ES-I3 (cell line): ENCODE data around the gene NTM.

ENCODE experiments used
- H3K36me3 ChIP-seq: 2 replicates; pipeline ENCODE4 v1.6.1; 2013; ENCODE audit warnings: mild to moderate bottlenecking, low read length, control low read depth, moderate library complexity; ENCODE audit not compliant: insufficient read depth
- H3K4me1 ChIP-seq: 2 replicates; pipeline ENCODE4 v1.6.1; 2013; ENCODE audit warnings: mild to moderate bottlenecking, control low read depth, low read length; ENCODE audit not compliant: insufficient read depth
- H3K9ac ChIP-seq: 2 replicates; pipeline ENCODE4 v1.6.1; 2013; ENCODE audit warnings: low read depth, mild to moderate bottlenecking, low read length, moderate library complexity
- H3K9me3 ChIP-seq: 2 replicates; pipeline ENCODE4 v1.6.1; 2013; ENCODE audit warnings: mild to moderate bottlenecking, low read length, moderate library complexity; ENCODE audit not compliant: control insufficient read depth, insufficient read depth

Gene NTM

DNA sequence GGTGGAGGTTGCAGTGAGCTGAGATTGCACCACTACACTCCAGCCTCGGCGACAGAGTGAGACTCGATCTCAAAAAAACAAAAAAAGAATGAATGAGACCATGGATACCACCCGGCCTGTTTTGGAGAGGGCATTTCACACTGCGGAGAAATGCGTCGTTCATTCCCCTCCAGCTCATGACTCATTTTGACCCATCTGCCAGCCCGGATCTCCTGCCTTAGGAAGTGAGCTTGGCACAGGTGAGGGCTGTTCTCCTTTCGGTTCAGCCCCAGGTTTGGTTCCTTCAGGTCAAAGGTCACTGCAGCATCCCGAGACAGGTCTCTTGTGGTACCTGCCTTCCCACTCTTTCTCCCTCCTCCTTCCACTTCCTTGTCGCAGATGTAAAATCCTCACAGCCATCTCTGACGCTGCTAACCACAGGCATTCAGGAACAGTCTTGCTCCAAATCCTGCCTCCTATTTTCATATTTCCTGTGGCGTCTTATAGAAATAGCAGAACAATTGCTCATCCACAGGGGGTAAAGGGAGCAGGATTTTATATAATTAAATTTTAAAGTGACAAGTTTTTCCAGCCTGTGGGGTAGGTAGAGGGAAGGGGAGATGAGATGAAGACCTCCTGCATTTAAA is 517.9 kb downstream of the NTM start:
- Histone ChIP-seq H3K9ac (no peak overlapping the region), H3K9me3 (no peaks in the 10 kb centered on the region), H3K4me1 (peaks cover 29% of the 10 kb centered on the region), H3K36me3 (no peaks in the 10 kb centered on the region)

DNA sequence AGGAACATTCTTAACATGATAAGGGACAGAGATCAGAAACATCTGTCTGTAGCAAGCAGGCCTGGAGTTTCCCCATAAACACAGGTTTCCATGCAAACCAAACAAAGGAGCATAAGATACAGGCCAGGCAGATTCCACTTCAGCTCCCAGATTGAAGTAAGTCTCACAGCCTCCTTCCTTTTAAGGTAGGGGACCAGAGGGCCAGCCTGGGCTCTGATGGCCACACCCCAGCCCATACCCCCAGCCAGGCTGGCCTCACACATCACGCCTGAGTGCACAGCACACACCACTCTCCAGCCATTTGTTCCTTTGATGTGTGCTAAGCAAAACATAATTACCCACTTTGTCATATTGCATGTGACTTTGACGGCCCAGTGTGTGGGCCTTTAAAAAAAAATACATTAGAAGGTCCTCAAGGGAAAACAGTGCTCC is 518.7 kb downstream of the NTM start:
- Histone ChIP-seq H3K36me3 (no peaks in the 10 kb centered on the region), H3K9me3 (no peaks in the 10 kb centered on the region), H3K9ac (no peak overlapping the region)

DNA sequence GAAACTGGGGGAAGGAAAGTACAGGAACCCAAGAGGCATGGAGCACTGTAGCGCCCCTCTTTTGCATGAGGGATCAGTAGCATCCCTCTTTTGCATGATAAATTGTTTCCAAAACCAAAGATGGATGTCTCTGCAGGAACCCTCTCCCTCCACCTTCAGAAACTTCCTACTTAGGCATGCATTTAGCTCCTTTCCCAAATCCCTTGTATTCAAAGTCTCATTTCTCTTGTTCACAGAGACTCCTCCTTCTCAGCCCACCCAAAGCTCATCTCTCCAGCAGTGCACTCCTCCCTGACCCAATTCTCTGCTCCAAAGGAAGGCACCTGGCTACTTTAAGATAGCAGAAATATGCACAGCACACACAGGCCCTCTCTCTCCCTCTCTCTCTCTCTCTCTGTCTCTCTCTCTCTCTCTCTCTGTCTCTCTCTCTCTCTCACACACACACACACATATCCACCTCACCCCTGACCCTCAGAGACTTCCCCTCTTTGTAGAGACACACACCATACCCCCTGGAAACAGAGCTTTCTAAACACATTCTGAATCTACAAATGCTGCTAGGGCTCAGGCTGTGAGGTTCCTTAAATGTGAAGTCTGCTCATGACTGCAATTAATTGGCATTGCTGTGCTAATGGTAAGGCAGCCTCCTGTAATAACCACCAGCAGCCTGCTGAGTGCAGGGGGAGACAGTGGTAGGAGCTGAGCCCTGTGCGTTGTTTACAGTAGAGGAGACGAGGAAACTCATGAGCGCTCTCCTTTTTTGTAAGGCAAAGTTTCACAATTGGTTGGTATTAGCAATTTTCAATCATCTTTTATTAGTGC is 519.6 kb downstream of the NTM start:
- H3K4me1 ChIP-seq = peaks cover 32% of the 10 kb centered on the region
- no peaks in the 10 kb centered on the region for H3K36me3 ChIP-seq
- no peak overlapping the region for H3K9ac ChIP-seq
- no peaks in the 10 kb centered on the region for H3K9me3 ChIP-seq

More for the DNA sequence above, 518.7 kb downstream of the NTM start:
- H3K4me1 ChIP-seq = peaks cover 32% of the 10 kb centered on the region

DNA sequence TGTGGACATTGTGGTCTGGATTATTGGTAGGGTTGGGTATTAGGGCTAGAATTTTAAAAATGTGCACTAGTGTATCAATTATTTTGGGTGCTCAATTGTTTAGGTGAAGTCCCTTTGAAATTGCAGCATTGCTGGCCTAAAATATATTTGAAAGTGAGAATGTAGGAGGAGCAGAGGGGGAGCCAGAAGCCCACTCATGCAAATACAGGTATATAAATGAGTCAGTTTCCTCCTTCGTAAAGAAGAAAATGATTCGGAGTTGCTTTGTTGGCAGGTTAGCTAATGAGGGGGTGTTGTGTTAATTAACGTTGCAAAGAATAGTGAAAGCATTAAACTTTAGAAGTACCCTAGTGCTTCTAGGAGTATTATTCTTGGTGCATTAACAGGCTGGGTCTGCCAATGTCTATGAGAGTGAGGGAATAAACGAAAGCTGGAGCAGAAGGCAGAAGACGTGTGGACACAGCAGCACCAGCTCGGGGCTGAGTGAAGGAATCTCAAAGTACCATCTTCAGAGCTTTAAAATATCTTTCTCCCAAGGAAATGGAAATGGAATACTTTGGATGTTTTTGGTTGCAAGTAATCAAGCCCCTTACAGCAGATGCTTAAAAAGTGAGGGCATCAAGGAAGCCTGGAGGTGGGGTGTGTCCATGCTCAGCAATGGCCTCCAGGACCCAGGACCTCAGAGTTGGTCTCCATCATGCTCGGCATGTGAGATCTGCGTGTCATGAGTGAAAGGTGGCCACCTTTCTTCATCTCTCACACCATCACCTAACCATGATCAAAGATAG is 522.9 kb downstream of the NTM start:
- H3K36me3 ChIP-seq = no peaks in the 10 kb centered on the region
- H3K4me1 ChIP-seq = peaks cover 32% of the 10 kb centered on the region
- H3K9me3 ChIP-seq = no peaks in the 10 kb centered on the region
- H3K9ac ChIP-seq = no peak overlapping the region

DNA sequence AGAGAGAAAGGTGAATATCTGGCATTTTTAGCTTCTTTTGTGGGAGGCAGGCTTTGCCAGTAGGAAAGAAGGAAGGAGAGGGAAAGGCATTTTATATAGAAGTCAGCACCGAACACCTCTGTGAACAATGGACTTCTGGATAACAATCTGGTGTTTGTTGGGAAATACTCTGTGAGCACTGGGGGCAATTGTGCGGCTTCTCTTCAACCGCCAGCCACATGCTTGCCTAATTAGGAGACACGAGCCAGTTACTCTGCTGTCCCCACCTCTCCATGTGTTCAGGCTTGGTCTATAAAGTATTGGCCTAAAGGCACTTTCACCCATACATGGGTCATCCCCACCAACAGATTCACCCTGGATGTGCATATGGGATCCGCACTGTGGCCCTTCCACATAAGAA is 523.6 kb downstream of the NTM start:
- Histone ChIP-seq H3K9me3 (no peaks in the 10 kb centered on the region), H3K36me3 (no peaks in the 10 kb centered on the region), H3K4me1 (peaks cover 28% of the 10 kb centered on the region), H3K9ac (no peak overlapping the region)

DNA sequence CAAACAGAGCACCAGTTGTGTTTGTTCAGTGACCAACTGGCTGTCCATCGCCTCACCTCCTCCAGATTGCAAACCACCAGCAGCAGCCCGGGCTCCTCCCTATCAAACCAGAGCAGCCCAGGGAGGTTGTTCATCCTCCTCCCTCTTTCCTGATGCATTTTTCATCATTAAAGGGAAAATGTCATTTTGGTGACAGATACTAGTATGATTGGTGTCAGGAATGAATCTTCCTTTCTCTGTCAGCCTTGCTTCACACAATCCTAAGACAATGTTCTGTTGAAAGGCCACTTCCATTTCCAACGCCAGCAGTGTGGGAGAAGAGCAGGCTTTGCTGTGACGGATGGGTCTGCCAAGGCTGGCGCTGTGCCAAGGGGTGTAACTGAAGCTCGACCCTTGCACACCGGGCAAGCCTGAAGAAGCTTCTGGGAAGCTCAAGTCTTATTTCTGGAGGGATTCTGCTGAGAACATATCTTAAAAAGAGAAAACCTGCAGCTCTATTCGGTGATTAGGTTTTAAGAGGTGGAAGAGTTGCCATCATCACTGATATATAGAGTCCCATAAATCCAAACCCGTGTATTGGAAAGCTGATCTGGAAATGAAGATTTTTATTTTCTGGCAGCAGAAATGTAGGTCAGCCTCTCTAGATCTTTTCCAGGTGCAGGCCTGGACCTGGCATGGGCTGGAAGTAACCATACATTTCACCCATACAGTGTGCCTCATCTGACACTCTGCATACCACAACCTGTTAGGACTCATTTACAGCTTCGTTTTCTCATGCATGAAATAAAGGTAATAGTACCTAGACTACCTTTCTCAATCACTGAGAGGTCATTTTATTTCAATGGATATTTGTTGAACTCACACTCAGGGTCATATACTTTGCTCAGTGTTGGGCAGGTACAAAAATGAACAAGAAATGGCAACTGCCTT is 524.5 kb downstream of the NTM start:
- Histone ChIP-seq H3K9me3 (no peaks in the 10 kb centered on the region), H3K9ac (no peak overlapping the region), H3K36me3 (no peaks in the 10 kb centered on the region), H3K4me1 (peaks cover 20% of the 10 kb centered on the region)

DNA sequence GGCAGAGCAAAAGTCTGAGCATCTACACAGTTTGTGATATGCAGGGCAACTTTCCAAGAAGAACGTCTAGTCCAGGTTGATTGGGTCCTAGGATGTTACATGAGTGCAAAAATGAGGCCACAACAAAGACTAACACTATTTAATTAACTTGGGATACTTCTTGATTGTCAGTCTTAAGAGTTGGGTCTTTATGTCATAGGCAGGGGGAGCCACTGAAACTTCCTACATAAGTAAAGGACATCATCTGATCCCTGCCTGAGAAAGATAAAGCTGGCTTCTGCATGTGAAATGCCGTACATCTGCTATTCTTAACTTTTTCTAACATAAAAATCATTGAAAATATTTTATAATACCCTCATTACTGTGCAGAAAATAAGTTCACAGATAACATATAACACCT is 525.5 kb downstream of the NTM start:
- Histone ChIP-seq H3K4me1 (peaks cover 11% of the 10 kb centered on the region; the same call in 1 of the 2 replicates), H3K9me3 (no peaks in the 10 kb centered on the region), H3K36me3 (no peaks in the 10 kb centered on the region), H3K9ac (no peak overlapping the region)

DNA sequence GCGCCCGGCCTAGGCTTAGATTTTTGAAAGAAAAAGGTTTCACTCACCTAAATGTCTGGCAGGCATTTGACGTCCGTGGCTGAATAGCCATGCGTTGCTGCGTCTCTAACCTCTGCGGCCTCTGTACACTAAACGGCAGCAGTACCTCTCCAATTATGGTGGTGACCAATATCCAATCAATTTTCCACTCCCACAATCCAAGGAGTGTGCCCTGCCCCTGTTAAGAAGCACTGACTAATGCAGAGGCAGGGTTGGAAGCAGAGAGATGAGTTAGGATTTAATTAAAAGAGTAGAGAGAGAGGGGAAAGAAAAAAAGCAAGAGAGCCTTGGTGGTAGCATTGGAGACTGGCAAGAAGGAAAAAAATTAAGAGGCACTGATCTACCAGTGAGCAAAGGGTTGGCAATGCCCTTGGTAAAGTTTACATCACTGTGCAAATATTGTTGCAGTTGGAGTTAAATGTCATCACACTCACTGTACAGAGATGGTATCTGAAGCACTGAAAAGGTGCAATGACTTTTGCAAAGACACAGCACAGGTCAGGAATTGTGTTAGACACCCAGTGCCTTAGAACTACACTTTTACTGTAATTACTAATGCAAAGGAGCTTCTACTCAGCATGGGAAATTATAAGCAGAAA is 526.7 kb downstream of the NTM start:
- Histone ChIP-seq H3K9ac (no peak overlapping the region), H3K9me3 (no peaks in the 10 kb centered on the region), H3K4me1 (peaks cover 11% of the 10 kb centered on the region; the same call in 1 of the 2 replicates), H3K36me3 (no peaks in the 10 kb centered on the region)

DNA sequence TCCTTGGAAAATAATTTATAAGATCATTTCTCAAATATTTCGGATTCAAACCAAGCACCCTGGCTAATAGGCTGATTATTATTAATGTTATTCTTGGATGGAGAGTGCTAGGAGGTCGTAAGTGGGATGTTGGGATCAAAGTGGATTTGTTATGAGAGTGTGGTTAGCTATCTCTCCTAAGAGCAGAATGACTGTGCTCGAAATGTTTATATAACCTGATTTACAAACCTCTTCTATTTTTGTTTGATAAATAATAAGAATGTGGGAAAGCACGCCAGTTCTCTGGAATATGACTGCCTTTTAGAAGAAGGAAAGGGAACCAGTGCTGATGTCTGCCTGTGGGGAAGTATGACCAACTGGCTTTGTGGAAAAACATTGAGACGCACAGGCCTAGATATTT is 527.5 kb downstream of the NTM start:
- Histone ChIP-seq H3K4me1 (peaks cover 7% of the 10 kb centered on the region; the same call in 1 of the 2 replicates), H3K9ac (no peak overlapping the region), H3K36me3 (no peaks in the 10 kb centered on the region)

DNA sequence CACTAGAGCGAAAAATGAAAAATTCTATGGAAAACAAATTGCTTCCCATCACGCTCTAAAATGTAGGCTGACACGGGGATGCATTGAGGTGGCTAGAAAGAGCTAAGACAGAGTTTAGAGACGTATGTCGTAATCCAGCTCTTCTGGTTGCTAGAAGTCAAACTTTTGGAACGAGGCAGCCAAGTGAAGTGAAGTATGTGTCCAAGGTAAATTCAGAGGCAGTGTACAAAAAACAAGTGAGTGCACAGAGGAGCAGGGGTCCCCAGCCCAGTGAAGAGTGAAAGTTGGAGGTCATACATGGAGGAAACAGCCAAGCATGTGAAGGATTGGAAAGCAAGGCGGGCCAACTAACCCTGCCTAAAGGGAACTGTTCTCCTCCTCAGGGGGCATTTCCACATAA is 528.5 kb downstream of the NTM start:
- no peaks in the 10 kb centered on the region; the same call in 1 of the 2 replicates for H3K4me1 ChIP-seq
- H3K36me3 ChIP-seq = no peaks in the 10 kb centered on the region
- H3K9ac ChIP-seq = no peak overlapping the region
- H3K9me3 ChIP-seq = no peaks in the 10 kb centered on the region

More for the DNA sequence above, 527.5 kb downstream of the NTM start:
- no peaks in the 10 kb centered on the region for H3K9me3 ChIP-seq

DNA sequence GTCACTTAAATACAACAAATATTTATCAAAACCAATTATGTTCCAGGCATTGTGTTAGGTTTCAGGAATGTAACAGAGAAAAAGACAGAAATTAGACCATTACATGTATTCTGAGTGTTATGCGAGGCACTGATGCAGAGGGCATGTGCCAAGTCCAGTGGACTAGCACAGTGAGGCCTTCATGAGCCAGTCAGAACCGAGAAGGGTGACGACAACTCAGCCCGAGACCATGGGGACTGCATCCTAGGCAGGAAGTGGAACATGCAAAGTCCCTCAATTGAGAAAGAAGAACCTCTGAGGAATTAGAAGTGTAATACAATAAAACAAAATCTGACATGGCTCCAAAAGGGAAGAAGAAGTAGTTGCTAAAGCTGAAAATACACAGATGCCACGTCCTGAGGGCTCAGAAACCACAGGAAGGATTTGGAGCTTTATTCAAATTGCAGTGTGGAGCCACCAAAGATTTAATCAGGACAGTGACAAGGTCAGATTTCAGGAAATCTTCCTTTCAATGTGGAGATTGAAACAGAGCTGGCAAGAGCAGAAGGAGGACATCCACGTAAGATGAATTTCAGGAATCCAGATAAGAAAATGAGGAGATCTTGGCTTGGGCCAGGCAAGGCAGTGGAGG is 529.6 kb downstream of the NTM start:
- H3K36me3 ChIP-seq = no peaks in the 10 kb centered on the region
- H3K9ac ChIP-seq = no peak overlapping the region
- peaks cover 9% of the 10 kb centered on the region for H3K4me1 ChIP-seq
- H3K9me3 ChIP-seq = no peaks in the 10 kb centered on the region

DNA sequence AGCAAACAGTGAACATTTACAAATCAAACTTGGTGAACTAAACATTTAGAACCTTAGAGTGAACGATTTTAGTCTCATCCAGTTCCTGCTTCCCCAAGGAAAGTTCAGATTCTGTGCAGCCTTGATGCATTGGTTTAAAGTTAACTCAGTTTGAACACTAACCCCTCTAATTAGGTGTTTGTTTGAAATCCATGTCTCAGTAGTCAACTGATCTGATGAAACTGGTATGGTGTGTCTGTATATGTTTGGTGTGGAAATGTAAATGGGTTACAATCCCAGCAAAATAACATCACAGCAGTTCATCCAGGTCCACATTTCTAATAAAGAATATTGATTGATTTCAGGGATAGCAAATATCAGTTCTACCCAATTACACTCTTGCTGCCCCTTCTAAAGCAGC is 532.0 kb downstream of the NTM start:
- peaks cover 16% of the 10 kb centered on the region for H3K4me1 ChIP-seq
- no peaks in the 10 kb centered on the region for H3K9me3 ChIP-seq
- H3K9ac ChIP-seq = no peak overlapping the region
- H3K36me3 ChIP-seq = no peaks in the 10 kb centered on the region

DNA sequence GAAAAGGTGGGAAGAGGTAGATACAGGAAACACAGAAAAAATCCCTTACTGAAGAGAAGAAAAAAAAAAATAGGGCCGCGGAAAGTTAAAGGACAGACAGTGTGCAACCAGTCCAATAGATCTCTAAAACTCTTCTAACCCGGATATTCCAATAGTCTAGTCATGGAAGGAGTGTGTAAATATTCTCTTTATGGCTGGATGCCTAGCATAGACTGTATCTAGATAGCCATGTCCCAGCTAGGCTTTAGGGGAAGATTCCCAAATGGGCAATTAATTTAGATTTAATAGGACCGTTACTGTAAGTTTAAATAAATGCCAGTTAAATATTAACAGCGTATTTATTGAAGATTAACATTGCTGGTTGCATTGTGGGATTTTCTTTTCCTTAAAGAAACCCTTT is 532.7 kb downstream of the NTM start:
- no peak overlapping the region for H3K9ac ChIP-seq
- H3K9me3 ChIP-seq = no peaks in the 10 kb centered on the region
- H3K36me3 ChIP-seq = no peaks in the 10 kb centered on the region
- H3K4me1 ChIP-seq = peaks cover 16% of the 10 kb centered on the region
